HepG2 (cell line): ENCODE measurements around the gene LZTR1. TPM values are rescaled to one million over a fixed set of nuclear protein-coding genes. Genes with fewer than 3 reads are reported as not detected.

Experiments used
- CCAR2 ChIP-seq: fragments of 200-400 bp; formaldehyde crosslinking; optimal IDR thresholded peaks from 2 replicates; pipeline ENCODE3; 2018; ENCODE audit warnings: low read depth, mild to moderate bottlenecking, low read length, moderate library complexity
- EP300 ChIP-seq, 3 experiments: sonication (generic) in 1 of 3; formaldehyde crosslinking in 1 of 3; IDR thresholded peaks; 2 replicates each; pipeline versions ENCODE4 v1.5.1 to v1.6.1; 2011 to 2020; ENCODE audit warnings: low read depth in 2 of 3, low read length in 2 of 3, borderline replicate concordance in 1 of 3, improper control_type of control experiment in 1 of 3, mild to moderate bottlenecking in 1 of 3, missing genetic modification reagents in 1 of 3, moderate library complexity in 1 of 3
- HNF4G ChIP-seq, 2 experiments: sonication (generic) in 1 of 2; formaldehyde crosslinking in 1 of 2; IDR thresholded peaks; 2 replicates each; pipeline versions ENCODE4 v1.4.0 to v1.6.1; 2011 to 2020; ENCODE audit warnings: borderline replicate concordance in 2 of 2, low read depth in 2 of 2, mild to moderate bottlenecking in 2 of 2, low read length in 1 of 2, missing genetic modification reagents in 1 of 2, moderate library complexity in 1 of 2
- HOXA9 ChIP-seq: sonication (generic); formaldehyde crosslinking; IDR thresholded peaks from 2 replicates; pipeline ENCODE4 v1.8.1; 2022; ENCODE audit warnings: missing genetic modification reagents, mild to moderate bottlenecking, moderate library complexity, borderline replicate concordance
- IRF1 ChIP-seq: sonication (generic); formaldehyde crosslinking; IDR thresholded peaks from 2 replicates; pipeline ENCODE4 v1.4.0; 2020; ENCODE audit warnings: low read depth, mild to moderate bottlenecking, missing genetic modification reagents
- MED8 ChIP-seq: sonication (generic); formaldehyde crosslinking; IDR thresholded peaks from 2 replicates; pipeline ENCODE4 v1.8.1; 2023; ENCODE audit warnings: mild to moderate bottlenecking, missing genetic modification reagents; ENCODE audit not compliant: insufficient replicate concordance
- MIER2 ChIP-seq: IDR thresholded peaks from 2 replicates; pipeline ENCODE4 v1.6.1; 2016; ENCODE audit warnings: missing biosample characterization, missing genetic modification reagents
- PITX1 ChIP-seq: sonication (generic); formaldehyde crosslinking; IDR thresholded peaks from 2 replicates; pipeline ENCODE4 v1.5.1; 2020; ENCODE audit warnings: mild to moderate bottlenecking, missing genetic modification reagents
- RBM39 ChIP-seq: fragments of 200-400 bp; formaldehyde crosslinking; IDR thresholded peaks from one replicate; pipeline ENCODE4 v1.6.1; 2018; ENCODE audit warnings: antibody characterized with exemption, mild to moderate bottlenecking, low read depth, low read length; ENCODE audit not compliant: poor library complexity, severe bottlenecking
- RCOR2 ChIP-seq: IDR thresholded peaks from 2 replicates; pipeline ENCODE4 v1.6.1; 2016; ENCODE audit warnings: missing biosample characterization, missing genetic modification reagents
- USF2 ChIP-seq, 2 experiments: sonication (generic) in 1 of 2; formaldehyde crosslinking in 1 of 2; IDR thresholded peaks; 2 replicates each; pipeline versions ENCODE4 v1.5.1 to v1.6.1; 2011 to 2020; ENCODE audit warnings: borderline replicate concordance in 1 of 2, low read depth in 1 of 2, low read length in 1 of 2, mild to moderate bottlenecking in 1 of 2, missing genetic modification reagents in 1 of 2, moderate library complexity in 1 of 2
- ZFP1 ChIP-seq: IDR thresholded peaks from 2 replicates; pipeline ENCODE4 v1.6.1; 2016
- ZNF274 ChIP-seq: sonication (generic); formaldehyde crosslinking; IDR thresholded peaks from 2 replicates; pipeline ENCODE4 v1.5.1; 2020; ENCODE audit warnings: mild to moderate bottlenecking, missing genetic modification reagents
- ZNF616 ChIP-seq: sonication (generic); formaldehyde crosslinking; IDR thresholded peaks from 2 replicates; pipeline ENCODE4 v1.5.0; 2020; ENCODE audit warnings: low read depth, mild to moderate bottlenecking, missing genetic modification reagents
- ZNF646 ChIP-seq: sonication (generic); formaldehyde crosslinking; IDR thresholded peaks from 2 replicates; pipeline ENCODE4 v1.9.0; 2021; ENCODE audit warnings: mild to moderate bottlenecking, missing genetic modification reagents
- ZNF737 ChIP-seq: sonication (generic); formaldehyde crosslinking; IDR thresholded peaks from 2 replicates; pipeline ENCODE4 v1.5.0; 2020; ENCODE audit warnings: missing genetic modification reagents, mild to moderate bottlenecking, borderline replicate concordance
- polyA plus RNA-seq, 8 experiments: library from polyadenylated mRNA; depleted of rRNA in 3 of 8; stranded (reverse) in 7 of 8; unstranded in 1 of 8; fragments of >200 nt; fragmentation: Illumina TruSeq in 4 of 8; extraction: Trizol in 4 of 8; gene quantifications; 2 replicates each; pipeline versions ENCODE4 v1.2.1 to v1.2.3, GENCODE V29; 2011 to 2016; ENCODE audit warnings: low read depth in 4 of 8, missing spikeins in 1 of 8, mixed read lengths in 1 of 8; ENCODE audit not compliant: insufficient read depth in 1 of 8
- total RNA-seq, 5 experiments: library from RNA; depleted of rRNA; stranded (reverse); fragments of >200 nt; fragmentation: Illumina TruSeq; extraction: Trizol; gene quantifications; 2 replicates each; pipeline ENCODE4 v1.2.3, GENCODE V29; 2016; ENCODE audit warnings: low read depth in 1 of 5

LZTR1 gene
- total and polyA plus RNA-seq, 2 of the 13 experiments (the other 11 are each of a cell fraction or from before 2014, with no cell fraction given) = 21.8 to 22.4 TPM

GRCh38 chr22:20981787-20982562 is at the start of gene LZTR1 (continued):
- TF ChIP-seq USF2 (IDR thresholded peaks at IDR 0.05; ENCODE audit: low read depth, low read length) (no peak), USF2 (CRISPR knock-in tag; IDR thresholded peaks at IDR 0.05; ENCODE audit: borderline replicate concordance) (peak; percentile 56; the same call in 1 of the 2 replicates), ZNF737 (CRISPR knock-in tag) (no peak), HOXA9 (peak; percentile 71; the same call in 1 of the 2 replicates), ZNF274 (CRISPR knock-in tag) (peak; percentile 88), ZNF646 (CRISPR knock-in tag) (no peak), CCAR2 (no peak), ZFP1 (CRISPR knock-in tag) (peak; percentile 74; the same call in 1 of the 2 replicates), RCOR2 (no peak), EP300 (IDR thresholded peaks at IDR 0.05; ENCODE audit: low read depth in 2 of 2, low read length in 2 of 2) (peak in 1 of 2 experiments; percentile 13; a peak in 1 of 4 replicates), EP300 (CRISPR knock-in tag; IDR thresholded peaks at IDR 0.05; ENCODE audit: borderline replicate concordance) (peak; percentile 41), RBM39 (peak; percentile 91), ZNF616 (CRISPR knock-in tag) (peak; percentile 75; the same call in 1 of the 2 replicates), MIER2 (CRISPR knock-in tag) (no peak), MED8 (peak; percentile 61), IRF1 (CRISPR knock-in tag) (no peak), HNF4G (IDR thresholded peaks at IDR 0.05; ENCODE audit: borderline replicate concordance, low read depth, low read length) (no peak), HNF4G (CRISPR knock-in tag; IDR thresholded peaks at IDR 0.05; ENCODE audit: borderline replicate concordance, low read depth) (peak; percentile 55; the same call in 1 of the 2 replicates), PITX1 (CRISPR knock-in tag) (peak; percentile 76)
